Adipose tissue (tissue), 3 donors: Measurements from ENCODE around the gene DLK2. TPM values are rescaled to one million over a fixed set of nuclear protein-coding genes. Genes with fewer than 3 reads are reported as not detected.
"Not testable (repeated sequence)": the region's sequence is repeated elsewhere in the genome, so short reads cannot be mapped to it uniquely, and the experiment has no call there.

Experiments used
- H3K27ac ChIP-seq: one replicate; pipeline ENCODE4 v1.5.1; 2013; ENCODE audit warnings: low read depth, low read length
- WGBS, 3 donors: extraction: QIAGEN DNeasy Blood & Tissue Kit; methylation state at CpG; one replicate each; pipeline ENCODE4 v1.1.7; 2013; 5-methylcytosine and 5-hydroxymethylcytosine counted together
- polyA plus RNA-seq, 3 donors: library from polyadenylated mRNA; stranded (reverse); fragments of 200-250 nt; gene quantifications; one replicate each; pipeline ENCODE4 v1.2.3, GENCODE V29; 2013
- donor health status: healthy with polysubstance abuse.
- donor health status: Bipolar disorder and iron deficiency.
- donor health status: healthy.

DLK2 gene, protein sequence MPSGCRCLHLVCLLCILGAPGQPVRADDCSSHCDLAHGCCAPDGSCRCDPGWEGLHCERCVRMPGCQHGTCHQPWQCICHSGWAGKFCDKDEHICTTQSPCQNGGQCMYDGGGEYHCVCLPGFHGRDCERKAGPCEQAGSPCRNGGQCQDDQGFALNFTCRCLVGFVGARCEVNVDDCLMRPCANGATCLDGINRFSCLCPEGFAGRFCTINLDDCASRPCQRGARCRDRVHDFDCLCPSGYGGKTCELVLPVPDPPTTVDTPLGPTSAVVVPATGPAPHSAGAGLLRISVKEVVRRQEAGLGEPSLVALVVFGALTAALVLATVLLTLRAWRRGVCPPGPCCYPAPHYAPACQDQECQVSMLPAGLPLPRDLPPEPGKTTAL
- under 1 TPM; 0.25 to 0.45 (median 0.34) TPM for polyA plus RNA-seq

DNA sequence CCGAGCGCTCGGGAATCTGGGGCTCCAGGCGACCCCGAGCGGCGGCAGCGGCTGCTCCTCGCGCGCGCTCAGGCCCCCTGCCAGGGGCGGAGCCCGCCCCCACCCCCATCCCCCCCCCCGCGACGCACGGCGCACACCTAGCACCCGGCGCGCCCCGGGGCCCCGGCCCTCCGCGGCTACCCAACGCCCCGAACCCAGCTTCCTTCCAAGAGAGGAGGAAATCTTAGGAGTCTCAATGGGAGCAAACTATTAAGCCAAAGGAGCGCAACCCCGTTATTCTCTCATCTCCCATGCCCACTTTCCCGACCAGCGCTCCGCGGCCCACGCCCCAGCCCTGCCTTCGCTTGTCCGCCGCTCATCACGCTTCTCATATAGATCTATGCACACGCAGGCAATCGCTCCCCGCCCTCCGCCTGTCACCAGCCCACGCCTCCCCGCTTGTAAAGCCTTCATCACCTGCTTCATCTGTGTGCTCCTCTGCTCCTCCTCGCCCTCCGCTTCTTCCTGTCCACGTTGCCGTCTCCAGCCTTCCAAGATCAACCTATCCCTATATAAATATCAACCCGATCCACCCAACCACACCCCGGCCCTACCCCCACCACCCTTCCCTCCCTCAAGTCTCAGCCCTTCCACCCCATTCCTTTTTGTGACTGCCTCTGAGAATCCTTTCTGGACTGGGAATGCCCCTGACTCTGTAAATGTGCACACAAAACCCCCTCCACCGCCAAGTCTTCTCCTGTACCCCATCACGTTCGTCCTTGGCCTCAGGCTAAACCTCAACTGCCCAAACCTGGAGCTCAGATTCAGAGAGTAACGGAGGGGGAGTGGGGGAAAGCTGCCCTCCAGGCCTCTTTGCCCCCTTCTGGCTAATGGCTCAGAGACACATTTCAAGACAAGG is at the start of gene DLK2:
Gene DLK2 (minus strand): TSS at position 18 of the 898 bp plus-strand sequence. CDS start 723 bp downstream, outside the sequence.
- no peak within 1 kb of the TSS for H3K27ac ChIP-seq
- WGBS, 3 donors: 3 to 5% (median 3%) methylated on average over 33 to 55 of the region's 55 CpGs

- no peak overlapping the region for H3K27ac ChIP-seq
- 90 to 92% (median 91%) methylated on average over 8 of the region's 8 CpGs for WGBS, 3 donors
These were observed 48.1 kb upstream of the DLK2 start for GRCh38 chr6:43503443-43503842.

DNA sequence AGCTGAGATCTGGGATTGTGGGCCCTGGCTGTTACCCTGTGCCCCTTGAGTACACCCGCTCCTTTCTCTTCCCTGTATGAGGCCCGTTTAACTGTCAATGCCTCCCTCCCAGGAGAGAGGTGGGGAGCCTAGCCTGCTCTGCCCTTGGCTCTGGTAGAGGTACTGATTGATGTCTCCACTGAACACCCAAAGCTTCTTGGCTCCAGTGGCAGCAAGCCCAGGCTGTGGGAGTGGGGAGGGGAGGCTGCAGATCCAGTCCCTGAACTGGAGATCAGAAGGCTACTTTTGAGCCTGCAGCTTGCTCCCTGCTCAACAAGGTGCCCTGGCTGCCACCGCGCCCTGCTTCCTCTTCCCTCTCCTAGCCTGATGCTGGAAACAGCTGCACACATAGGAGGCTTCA is 47.3 kb upstream of the DLK2 start:
- WGBS, 3 donors: 75 to 95% (median 80%) methylated on average over 4 of the region's 4 CpGs
- no peak overlapping the region for H3K27ac ChIP-seq

DNA sequence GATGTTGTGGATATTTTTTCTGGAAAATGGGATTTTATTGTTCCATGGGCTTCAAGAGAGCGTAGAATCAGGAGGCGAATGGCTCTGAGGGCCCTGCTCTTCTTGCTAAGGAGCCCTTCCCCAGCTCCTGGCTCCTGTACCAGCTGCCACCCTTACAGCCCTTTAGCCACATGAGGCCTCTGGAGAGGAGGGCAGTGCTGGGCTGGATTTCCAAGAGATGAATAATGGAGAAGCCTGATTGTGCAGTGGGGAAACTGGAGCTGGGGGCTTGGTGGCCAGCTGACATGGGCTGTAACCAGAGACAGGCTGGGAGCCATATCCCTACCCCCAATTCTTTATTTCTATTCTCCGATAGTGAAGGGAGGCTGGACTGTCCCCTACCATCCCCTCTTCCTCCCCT is 45.6 kb upstream of the DLK2 start:
- no peak overlapping the region for H3K27ac ChIP-seq
- WGBS, 3 donors: 92 to 98% (median 93%) methylated on average over 3 of the region's 3 CpGs

- 76 to 91% (median 83%) methylated on average over 12 of the region's 12 CpGs for WGBS, 3 donors
- no peak overlapping the region for H3K27ac ChIP-seq
These were observed 43.9 kb upstream of the DLK2 start for GRCh38 chr6:43499028-43499815.

DNA sequence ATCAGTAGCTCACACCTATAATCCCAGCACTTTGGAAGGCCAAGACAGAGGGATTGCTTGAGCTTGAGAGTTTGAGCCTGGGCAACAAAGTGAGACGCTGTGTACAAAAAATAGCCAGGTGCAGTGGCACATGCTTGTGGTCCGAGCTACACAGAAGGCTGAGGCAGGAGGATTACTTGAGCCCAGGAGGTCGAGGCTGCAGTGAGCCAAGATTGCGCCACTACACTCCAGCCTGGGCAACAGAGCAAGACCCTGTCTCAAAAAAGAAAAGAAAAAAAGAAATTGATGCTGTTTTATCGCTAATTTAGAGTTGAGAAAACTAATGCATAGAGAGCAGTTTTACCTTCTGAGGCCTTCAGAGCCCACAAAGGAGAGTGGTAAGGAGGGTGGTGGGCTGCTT is 42.9 kb upstream of the DLK2 start:
- 94 to 95% (median 94%) methylated on average over 5 of the region's 5 CpGs for WGBS, 3 donors
- H3K27ac ChIP-seq: not testable (repeated sequence)

DNA sequence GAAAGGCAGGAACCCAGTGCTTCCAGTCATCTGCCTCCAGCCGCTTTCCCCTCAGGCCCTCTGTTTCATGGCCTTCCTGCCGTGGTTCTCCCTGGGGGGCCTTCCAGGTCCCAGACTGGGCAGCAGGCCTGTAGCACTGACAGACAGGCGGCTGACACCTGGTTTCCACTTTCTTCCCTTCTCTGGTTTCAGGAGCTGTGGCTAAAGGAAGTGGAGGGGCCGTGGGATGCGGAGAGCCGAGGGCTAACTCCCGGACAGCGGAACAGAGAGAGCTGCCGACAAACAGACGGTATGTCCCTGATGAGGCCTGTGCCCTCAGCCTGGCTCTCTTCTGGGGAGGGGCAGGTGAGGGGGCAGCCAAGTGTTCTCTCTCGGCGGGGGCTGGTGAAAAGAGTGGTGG is 42.3 kb upstream of the DLK2 start:
- no peak overlapping the region for H3K27ac ChIP-seq
- WGBS, 3 donors: 88 to 93% (median 92%) methylated on average over 12 of the region's 12 CpGs

DNA sequence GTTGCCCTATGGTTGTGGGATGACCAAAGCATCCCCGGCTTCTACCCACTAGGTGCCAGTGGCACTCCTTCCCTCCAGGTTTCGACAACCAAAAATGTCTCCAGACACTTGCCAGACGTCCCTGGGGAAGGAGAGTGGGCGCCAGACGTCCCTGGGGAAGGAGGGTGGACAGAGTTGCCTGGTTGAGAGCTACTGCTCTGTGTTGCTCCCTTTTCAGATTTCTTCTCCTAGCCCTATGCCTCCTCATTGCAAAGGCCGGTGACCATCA is 41.7 kb upstream of the DLK2 start:
- WGBS, 3 donors: 84 to 94% (median 84%) methylated on average over 6 of the region's 6 CpGs
- no peak overlapping the region for H3K27ac ChIP-seq

GRCh38 chr6:43496370-43497128 is 41.2 kb upstream of the DLK2 start:
- WGBS, 3 donors: 59 to 68% (median 64%) methylated on average over 14 to 18 of the region's 18 CpGs
- H3K27ac ChIP-seq: no peak overlapping the region

GRCh38 chr6:43495409-43495941 is 40.1 kb upstream of the DLK2 start:
- 61 to 85% (median 66%) methylated on average over 4 of the region's 4 CpGs for WGBS, 3 donors
- no peak overlapping the region for H3K27ac ChIP-seq

- no peak overlapping the region for H3K27ac ChIP-seq
- WGBS, 3 donors: 90 to 95% (median 93%) methylated on average over 4 of the region's 4 CpGs
These were observed 39.4 kb upstream of the DLK2 start for GRCh38 chr6:43494766-43495165.

DNA sequence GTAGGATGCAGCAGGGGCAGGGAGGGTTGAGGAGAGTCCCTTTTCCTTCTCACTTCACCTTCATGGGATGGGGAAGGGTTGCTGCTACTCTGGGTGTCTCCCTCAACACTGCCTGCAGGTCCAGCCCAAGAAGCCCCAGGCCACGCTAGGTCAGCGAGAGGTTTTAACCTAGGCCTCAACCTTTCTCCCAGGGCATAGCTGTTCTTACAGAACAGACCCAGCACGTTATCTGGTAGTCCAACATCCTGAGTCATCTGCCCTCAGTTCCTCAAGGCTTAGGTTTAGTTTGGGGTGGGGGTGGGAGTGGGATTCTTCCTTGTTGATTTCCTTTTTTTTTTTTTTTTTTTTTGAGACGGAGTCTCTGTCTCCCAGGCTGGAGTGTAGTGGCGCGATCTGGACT is 39.0 kb upstream of the DLK2 start:
- WGBS, 3 donors: 93 to 96% (median 94%) methylated on average over 6 of the region's 6 CpGs
- H3K27ac ChIP-seq: no peak overlapping the region

DNA sequence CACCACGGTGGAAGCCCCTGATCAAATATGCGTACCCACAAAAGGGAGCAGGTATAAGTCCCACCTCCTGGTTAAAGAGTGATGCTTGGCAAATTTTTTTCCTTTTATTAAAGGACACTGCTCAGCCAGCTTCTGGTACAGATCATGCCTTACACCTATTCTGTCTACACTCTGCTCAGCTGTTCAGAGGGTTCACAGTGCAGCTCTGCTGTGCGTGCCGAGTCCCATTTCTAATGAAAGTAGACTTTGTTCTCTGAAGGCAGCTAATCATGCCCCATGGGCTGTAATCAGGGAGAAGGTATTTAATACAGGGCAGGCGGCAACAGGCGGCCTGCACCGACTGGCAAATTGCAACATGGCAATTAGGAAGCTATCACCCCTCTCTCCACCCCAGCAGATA is 38.5 kb upstream of the DLK2 start:
- WGBS, 3 donors: 74 to 93% (median 93%) methylated on average over 7 of the region's 7 CpGs
- H3K27ac ChIP-seq: no peak overlapping the region

- H3K27ac ChIP-seq: no peak overlapping the region
- 75 to 88% (median 88%) methylated on average over 2 of the region's 2 CpGs for WGBS, 3 donors
These were observed 37.9 kb upstream of the DLK2 start for GRCh38 chr6:43493230-43493629.

- WGBS, 3 donors: 69 to 88% (median 76%) methylated on average over 3 of the region's 3 CpGs
These were observed 37.3 kb upstream of the DLK2 start for GRCh38 chr6:43492673-43493072.

GRCh38 chr6:43491750-43492661 is 36.7 kb upstream of the DLK2 start:
- no peak overlapping the region for H3K27ac ChIP-seq
- WGBS, 3 donors: 42 to 54% (median 49%) methylated on average over 10 of the region's 10 CpGs

More at GRCh38 chr6:43492673-43493072, 37.3 kb upstream of the DLK2 start:
- H3K27ac ChIP-seq: no peak overlapping the region

- WGBS, 3 donors: 55 to 74% (median 56%) methylated on average over 6 of the region's 6 CpGs
- no peak overlapping the region for H3K27ac ChIP-seq
These were observed 35.2 kb upstream of the DLK2 start for GRCh38 chr6:43490523-43490939.
